Measurements from ENCODE around the gene GOLT1B. TPM values are rescaled to one million over a fixed set of nuclear protein-coding genes. Genes with fewer than 3 reads are reported as not detected.

Gene GOLT1B, protein sequence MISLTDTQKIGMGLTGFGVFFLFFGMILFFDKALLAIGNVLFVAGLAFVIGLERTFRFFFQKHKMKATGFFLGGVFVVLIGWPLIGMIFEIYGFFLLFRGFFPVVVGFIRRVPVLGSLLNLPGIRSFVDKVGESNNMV
- total RNA-seq (2022; extraction: Qiagen RNA extraction; ENCODE audit: low read depth) = 74.6 to 101 TPM (median 92.4 TPM) in 5 replicates

GRCh38 chr12:21501258-21502163, at the start of gene GOLT1B, which contains the start of gene RECQL:
TSS of gene GOLT1B (plus strand) at chr12:21501789. CDS start at chr12:21501924, 135 bp downstream.
TSS of gene RECQL (minus strand) at chr12:21501635. CDS start at chr12:21499570, 2,065 bp downstream.

DNA sequence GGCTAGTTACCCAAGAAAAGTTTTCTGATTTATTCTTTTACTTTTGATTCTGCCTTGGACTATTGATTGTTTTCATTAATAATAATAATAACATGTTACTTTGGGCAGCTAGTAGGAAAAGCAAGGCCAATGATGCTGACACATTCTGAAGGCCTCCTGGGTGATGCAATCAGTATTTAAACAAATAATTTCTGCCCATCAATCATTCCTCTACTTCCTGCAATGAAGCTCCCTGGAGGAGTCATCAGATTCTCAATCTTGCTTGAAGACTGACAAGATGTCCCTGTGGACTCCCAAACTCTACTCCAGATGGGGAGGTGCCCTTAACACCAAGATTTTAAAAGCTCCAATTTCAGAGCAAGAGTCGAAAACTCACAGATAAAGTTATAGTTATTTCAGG, 24.5 kb downstream of the GOLT1B start, which contains the start of gene SPX:
Gene SPX (plus strand): TSS at position 244 of the 400 bp plus-strand sequence. CDS start 177 bp downstream, outside the sequence.

Other genes with a start within 250 kb of the GOLT1B start
- 0.29 TPM in 1 of 5 replicates, not detected in the others for gene SLCO1A2, start 166.9 kb upstream of the GOLT1B start, total RNA-seq (2022; extraction: Qiagen RNA extraction; ENCODE audit: low read depth)
- not detected in 5 replicates for gene IAPP, start 128.9 kb upstream of the GOLT1B start, total RNA-seq (2022; extraction: Qiagen RNA extraction; ENCODE audit: low read depth)
- gene PYROXD1, start 64.1 kb upstream of the GOLT1B start, total RNA-seq (2022; extraction: Qiagen RNA extraction; ENCODE audit: low read depth) = 6.1 to 8.4 TPM (median 8.0 TPM) in 5 replicates
- 47.9 to 80.9 TPM (median 65.3 TPM) in 5 replicates for gene RECQL, start 154 bp upstream of the GOLT1B start, total RNA-seq (2022; extraction: Qiagen RNA extraction; ENCODE audit: low read depth)
- 3.4 to 4.4 TPM (median 3.7 TPM) in 5 replicates for gene SPX, start 24.5 kb downstream of the GOLT1B start, total RNA-seq (2022; extraction: Qiagen RNA extraction; ENCODE audit: low read depth)
- not detected in 5 replicates for gene GYS2, start 103.1 kb downstream of the GOLT1B start, total RNA-seq (2022; extraction: Qiagen RNA extraction; ENCODE audit: low read depth)
- gene LDHB, start 156.1 kb downstream of the GOLT1B start, total RNA-seq (2022; extraction: Qiagen RNA extraction; ENCODE audit: low read depth) = 1,587 to 1,689 TPM (median 1,596 TPM) in 5 replicates